Activated naive CD8-positive, alpha-beta T cell treated with anti-CD3 and anti-CD28 coated beads, Interleukin-2, amount 50 U/mL, for 24 hours (primary cell): ENCODE measurements around the gene PNPLA7.

Experiments used
- ATAC-seq: fragments of 150-1000 bp; cut with Tn5 transposase; one replicate; pipeline ENCODE4 v1.10.0; 2021
- DNase-seq: peaks from one replicate; pipeline ENCODE4 v3.0.0; 2021
- H3K27ac Mint-ChIP-seq: one replicate; pipeline ENCODE4 v1.8.0; 2021; ENCODE audit warnings: mild to moderate bottlenecking, mixed read lengths
- H3K27me3 Mint-ChIP-seq: one replicate; pipeline ENCODE4 v1.8.0; 2021; ENCODE audit warnings: mixed read lengths
- H3K36me3 Mint-ChIP-seq: one replicate; pipeline ENCODE4 v1.8.0; 2021; ENCODE audit warnings: low read depth, mixed read lengths
- H3K4me1 Mint-ChIP-seq: one replicate; pipeline ENCODE4 v1.8.0; 2021; ENCODE audit warnings: mixed read lengths
- H3K4me3 Mint-ChIP-seq: one replicate; pipeline ENCODE4 v1.8.0; 2021; ENCODE audit warnings: mild to moderate bottlenecking, moderate library complexity, mixed read lengths
- H3K9me3 Mint-ChIP-seq: one replicate; pipeline ENCODE4 v1.8.0; 2021; ENCODE audit warnings: mixed read lengths

PNPLA7 gene

DNA sequence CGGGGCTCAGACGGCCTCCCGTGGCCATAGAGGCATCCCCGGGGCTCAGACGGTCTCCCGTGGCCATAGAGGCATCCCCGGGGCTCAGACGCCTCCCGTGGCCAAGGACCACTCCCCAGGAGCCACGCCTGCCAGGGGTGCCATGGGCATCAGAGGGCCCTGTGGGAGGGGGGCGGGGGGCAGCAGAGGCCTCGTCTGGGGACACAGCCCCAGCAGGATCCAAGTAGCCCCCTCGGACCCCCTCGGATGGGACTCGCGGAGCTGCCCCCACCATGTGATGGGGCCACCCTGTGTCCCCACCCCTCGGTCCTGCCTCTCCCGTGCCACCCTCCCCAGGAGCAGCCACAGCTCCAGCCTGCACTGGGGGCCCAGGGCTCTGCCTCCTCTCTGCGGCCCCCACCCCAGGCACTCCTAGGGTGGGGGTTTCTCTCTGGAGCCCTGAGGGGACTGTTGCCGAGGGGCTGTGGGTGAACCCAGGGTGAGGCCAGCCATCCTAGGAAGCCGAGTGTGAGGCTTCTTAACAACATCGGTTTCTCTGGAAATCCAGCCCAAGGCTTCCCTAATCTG, 111.5 kb downstream of the PNPLA7 start:
- DNase-seq (no peak), ATAC-seq (no peak)
- Mint-ChIP-seq H3K9me3 (no peaks in the 10 kb centered on the region), H3K27ac (no peak overlapping the region), H3K4me3 (no peak overlapping the region), H3K4me1 (peaks cover 3% of the 10 kb centered on the region), H3K36me3 (no peaks in the 10 kb centered on the region), H3K27me3 (peaks cover 15% of the 10 kb centered on the region)

DNA sequence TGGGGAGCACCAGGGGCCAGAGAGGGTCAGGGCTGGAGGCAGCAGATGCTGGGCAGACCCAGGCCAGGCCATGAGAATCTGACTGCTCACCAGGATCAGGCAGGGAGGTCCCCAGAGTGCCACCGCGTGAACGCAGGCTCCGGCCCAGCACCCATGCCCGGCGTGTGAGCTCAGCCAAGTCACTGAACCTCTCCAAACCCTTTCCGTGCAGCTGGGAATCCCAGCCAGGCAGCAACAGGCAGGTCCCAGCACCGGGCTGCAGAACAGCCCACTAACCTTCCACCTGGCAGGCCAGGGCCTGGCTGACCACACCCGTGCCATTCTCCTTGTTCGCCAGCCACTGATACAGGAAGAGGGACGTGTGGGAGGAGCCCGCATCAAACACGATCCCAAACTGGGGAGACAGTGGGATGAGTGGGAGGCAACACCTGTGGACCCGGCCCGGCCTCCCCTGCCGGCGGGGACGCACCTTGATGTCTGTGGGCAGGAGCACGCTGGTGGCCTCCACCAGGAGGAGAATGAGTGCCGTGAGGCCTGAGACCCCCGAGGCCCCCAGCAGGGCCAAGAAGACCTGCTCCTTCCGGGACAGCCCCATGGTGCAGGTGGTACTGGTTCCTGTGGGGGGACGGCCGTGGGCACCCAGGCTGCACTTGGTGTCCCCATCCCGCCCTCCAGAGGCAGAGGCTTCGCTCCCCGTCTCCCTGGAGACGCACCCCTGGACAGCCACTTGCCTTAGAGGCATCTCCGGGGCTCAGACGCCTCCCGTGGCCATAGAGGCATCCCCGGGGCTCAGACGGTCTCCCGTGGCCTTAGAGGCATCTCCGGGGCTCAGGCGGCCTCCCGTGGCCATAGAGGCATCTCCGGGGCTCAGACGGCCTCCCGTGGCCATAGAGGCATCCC, 112.3 kb downstream of the PNPLA7 start:
- Mint-ChIP-seq H3K27ac (no peak overlapping the region), H3K4me3 (no peak overlapping the region), H3K27me3 (peaks cover 11% of the 10 kb centered on the region), H3K9me3 (no peaks in the 10 kb centered on the region), H3K4me1 (peaks cover 3% of the 10 kb centered on the region), H3K36me3 (no peaks in the 10 kb centered on the region)
- ATAC-seq (no peak), DNase-seq (no peak)

DNA sequence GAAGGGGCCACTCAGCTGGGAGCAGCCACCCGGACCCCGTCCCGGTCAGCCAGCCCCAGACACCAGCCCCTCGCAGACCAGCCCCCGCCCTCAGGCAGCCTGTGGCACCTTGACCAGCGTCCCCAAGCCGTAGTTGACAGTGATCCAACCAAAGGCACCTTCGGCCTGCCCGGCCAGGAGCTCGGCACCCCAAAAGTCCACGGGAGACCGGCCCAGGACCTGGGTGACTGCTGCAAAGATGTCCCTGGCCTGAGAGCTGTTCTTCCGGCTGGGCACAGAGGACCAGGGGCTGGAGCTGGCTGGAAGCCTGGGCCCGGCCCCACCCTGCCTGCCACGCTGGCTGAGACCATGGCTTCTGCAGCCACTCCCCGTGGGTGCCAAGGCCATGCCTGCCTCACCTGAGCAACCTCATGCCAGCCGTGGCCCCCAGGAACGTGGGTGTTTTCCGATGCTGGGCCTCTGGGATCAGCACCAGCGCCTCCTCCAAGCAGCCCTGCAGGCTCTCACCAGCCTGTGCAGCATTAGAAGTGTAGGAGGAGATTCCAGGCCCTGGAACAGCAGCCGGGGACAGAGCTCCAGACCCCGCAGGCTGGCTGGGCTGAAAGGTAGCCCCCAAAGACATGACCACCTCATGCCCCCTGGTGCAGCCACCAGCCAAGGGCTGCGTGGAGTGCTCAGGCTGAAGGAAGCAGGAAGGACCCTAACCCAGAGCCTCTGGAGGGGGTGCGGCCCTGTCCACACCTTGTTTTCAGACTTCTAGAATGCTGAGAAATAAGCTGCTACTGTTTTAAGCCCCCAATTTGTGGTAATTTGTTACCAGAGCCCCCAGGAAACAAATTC, 113.2 kb downstream of the PNPLA7 start:
- H3K27me3 Mint-ChIP-seq: peaks cover 2% of the 10 kb centered on the region
- H3K4me3 Mint-ChIP-seq: no peak overlapping the region
- peaks cover 2% of the 10 kb centered on the region for H3K4me1 Mint-ChIP-seq
- no peak overlapping the region for H3K27ac Mint-ChIP-seq
- H3K9me3 Mint-ChIP-seq: no peaks in the 10 kb centered on the region
- peak; percentile 18 for ATAC-seq
- no peaks in the 10 kb centered on the region for H3K36me3 Mint-ChIP-seq
- no peak for DNase-seq

DNA sequence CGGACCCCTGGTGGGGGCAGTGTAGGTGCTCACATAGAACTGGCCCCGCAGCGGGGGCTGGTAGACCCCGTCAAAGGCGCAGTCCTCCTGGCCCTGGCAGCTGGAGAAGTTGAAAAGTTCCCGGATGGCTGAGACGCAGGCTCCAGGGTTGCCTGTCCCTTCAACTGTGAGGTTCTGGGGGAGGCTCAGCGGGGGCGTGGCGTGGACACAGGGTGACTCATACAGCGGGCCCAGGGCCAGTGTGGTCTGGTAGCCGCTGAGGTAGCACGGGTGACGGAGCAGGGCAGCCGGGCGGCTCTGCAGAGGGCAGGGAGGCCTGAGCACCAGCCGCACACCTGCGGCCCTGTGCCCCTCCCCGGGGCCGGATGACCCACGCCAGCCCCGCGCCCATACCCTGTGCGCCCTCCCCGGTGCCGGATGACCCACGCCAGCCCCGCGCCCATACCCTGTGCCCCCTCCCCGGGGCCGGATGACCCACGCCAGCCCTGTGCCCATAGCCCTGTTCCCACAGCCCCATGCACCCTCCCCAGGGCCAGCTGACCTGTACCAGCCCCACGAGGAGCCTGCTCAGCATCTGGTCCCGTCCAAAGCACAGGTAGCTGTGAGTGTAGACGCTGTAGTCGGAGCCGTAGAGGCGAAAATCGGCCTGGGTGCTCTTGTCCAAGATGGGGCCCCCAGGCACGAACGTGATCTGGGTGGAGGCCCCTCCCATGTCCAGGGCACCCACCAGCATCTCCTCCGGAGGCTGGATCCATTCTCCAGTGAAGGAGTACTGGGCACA, 114.0 kb downstream of the PNPLA7 start:
- no peak for DNase-seq
- Mint-ChIP-seq H3K4me1 (no peaks in the 10 kb centered on the region), H3K36me3 (no peaks in the 10 kb centered on the region), H3K4me3 (no peak overlapping the region), H3K9me3 (no peaks in the 10 kb centered on the region), H3K27ac (no peak overlapping the region), H3K27me3 (no peaks in the 10 kb centered on the region)
- ATAC-seq: no peak

DNA sequence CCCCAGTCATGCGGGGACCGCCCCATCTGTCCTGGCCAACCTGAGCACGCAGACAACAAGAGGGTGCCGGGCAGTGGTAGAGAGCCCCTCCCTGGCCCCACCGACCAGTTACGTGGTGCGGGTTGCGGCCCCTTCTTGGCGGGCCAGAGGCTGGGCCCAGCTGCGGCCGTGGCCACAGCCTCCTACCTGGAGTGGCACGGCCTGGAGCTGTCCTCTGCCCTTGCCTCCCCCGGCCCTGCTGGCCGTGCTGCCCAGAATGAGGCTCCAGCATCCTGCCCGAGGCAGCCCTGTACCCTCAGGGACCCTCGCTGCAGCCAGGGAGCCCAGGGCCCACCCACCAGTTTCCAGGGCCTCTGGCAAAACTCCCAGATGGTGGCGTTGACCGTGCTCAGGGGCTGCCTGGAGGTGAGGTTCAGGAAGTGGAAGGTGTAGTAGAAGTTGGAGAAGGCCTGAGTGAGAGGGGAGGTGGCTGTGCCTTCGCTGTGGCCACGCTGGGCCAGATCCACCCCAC, 114.8 kb downstream of the PNPLA7 start:
- no peak overlapping the region for H3K4me3 Mint-ChIP-seq
- H3K4me1 Mint-ChIP-seq: no peaks in the 10 kb centered on the region
- H3K9me3 Mint-ChIP-seq: no peaks in the 10 kb centered on the region
- DNase-seq (no peak), ATAC-seq (no peak)
- no peak overlapping the region for H3K27ac Mint-ChIP-seq
- H3K36me3 Mint-ChIP-seq: no peaks in the 10 kb centered on the region
- no peaks in the 10 kb centered on the region for H3K27me3 Mint-ChIP-seq

DNA sequence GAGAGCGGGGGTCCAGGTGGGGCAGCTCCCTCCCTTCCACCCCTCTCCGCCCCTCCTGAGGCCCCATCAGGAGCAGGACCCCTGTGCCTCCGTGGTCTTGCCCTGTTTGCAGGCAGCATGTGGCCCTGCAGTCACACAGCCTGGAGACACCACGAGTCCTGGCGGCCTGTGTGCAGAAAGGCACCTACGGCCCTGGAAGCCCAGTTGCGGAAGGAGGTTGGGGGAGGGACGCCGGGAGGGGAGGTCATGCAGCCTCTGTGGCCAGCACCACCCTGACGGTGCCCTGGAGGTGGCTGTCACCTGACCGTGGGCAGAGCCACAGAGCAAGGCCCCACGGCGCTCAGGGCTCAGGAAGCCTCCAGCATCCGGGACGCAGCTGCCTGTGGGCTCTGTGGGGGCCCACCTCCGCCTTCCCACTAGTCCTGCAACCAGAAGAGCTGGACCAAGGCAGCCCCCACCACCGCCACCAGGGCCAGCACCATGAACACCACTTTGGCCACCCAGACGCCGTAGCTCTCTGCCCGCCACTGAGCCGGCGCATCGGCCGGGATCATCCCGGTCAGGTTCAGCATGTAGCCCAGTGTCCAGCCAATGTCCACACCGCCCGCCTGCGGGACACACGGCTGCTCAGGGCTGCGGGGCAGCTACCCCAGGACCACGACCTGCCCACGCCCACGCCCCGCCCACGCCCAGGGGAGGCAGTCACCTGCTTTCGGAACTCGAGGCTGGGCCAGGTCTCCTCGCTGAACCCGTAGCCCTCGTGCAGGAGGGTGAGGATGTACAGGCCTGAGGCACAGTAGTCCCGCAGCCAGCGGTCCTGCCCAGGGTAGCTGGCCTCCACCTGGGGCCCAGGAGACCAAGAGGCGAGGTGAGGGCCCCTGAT, 115.5 kb downstream of the PNPLA7 start:
- no peaks in the 10 kb centered on the region for H3K4me1 Mint-ChIP-seq
- H3K27me3 Mint-ChIP-seq: no peaks in the 10 kb centered on the region
- no peaks in the 10 kb centered on the region for H3K9me3 Mint-ChIP-seq
- H3K36me3 Mint-ChIP-seq: no peaks in the 10 kb centered on the region
- no peak overlapping the region for H3K4me3 Mint-ChIP-seq
- no peak for DNase-seq
- H3K27ac Mint-ChIP-seq: no peak overlapping the region
- no peak for ATAC-seq

DNA sequence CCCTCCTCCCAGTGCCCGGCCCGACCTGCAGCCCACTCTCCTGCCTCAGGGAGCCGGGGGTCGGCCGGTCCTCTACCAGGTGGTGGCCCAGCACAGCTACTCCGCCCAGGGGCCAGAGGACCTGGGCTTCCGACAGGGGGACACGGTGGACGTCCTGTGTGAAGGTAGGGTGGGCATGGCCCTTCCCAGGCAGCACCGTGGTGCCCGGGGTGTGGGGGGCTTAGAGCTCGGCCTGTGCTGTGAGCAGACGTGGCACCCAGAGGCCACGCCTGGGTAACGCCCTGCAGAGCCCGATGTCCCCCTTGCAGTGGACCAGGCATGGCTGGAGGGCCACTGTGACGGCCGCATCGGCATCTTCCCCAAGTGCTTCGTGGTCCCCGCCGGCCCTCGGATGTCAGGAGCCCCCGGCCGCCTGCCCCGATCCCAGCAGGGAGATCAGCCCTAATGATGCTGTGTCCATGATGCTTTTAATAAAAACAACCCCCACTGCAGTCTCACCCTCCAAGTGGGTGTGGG, 116.2 kb downstream of the PNPLA7 start:
- DNase-seq (no peak), ATAC-seq (no peak)
- H3K36me3 Mint-ChIP-seq: no peaks in the 10 kb centered on the region
- H3K27ac Mint-ChIP-seq: no peak overlapping the region
- no peaks in the 10 kb centered on the region for H3K27me3 Mint-ChIP-seq
- no peaks in the 10 kb centered on the region for H3K4me1 Mint-ChIP-seq
- no peaks in the 10 kb centered on the region for H3K9me3 Mint-ChIP-seq
- no peak overlapping the region for H3K4me3 Mint-ChIP-seq

DNA sequence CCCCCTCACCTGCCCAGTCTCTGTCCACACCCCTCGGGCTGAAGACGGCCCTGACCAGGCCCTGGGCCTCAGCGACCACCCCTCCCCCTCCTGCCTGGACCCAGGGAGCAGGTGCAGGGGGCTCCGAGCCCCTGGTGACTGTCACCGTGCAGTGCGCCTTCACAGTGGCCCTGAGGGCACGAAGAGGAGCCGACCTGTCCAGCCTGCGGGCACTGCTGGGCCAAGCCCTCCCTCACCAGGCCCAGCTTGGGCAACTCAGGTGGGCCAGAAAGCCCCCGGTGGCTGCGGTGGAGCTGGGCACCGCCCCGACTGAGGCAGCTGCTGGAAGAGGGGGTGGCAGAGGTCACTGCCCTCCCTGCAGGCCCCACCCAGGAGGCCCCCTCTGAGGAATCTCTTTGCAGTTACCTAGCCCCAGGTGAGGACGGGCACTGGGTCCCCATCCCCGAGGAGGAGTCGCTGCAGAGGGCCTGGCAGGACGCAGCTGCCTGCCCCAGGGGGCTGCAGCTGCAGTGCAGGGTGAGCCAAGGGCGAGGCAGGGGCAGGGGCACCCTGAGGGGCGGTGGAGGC, 116.8 kb downstream of the PNPLA7 start:
- no peaks in the 10 kb centered on the region for H3K36me3 Mint-ChIP-seq
- no peak for ATAC-seq

DNA sequence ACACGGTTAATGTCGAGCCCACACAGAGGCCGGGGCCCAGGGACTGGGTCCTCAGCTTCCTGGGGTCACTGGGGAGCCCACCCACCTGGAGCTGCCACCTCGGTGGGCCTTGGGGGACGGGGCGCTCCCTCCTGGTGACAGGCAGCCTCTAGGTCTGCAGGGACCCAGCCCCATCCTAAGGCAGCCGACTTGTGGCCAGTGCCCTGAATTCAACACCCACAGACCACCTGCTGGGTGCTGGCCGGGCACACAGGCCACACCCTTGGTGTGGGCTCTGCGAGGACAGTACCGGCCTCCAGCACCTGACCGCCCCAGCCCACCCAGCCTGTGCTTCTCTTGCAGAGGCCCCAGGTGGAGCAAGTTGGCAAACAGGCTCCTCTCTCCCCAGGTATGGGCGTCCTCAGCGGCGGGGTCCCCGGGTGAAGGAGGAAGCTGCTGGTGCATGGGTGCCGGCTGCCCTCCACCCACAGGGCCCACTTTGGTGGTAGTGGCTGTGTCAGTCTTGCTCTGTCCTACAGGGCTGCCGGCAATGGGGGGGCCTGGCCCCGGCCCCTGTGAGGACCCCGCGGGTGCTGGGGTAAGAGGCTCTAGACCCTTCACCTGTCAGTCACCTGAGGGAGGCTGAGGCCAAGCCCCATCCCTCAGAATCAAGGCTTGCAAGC, 117.4 kb downstream of the PNPLA7 start:
- Mint-ChIP-seq H3K36me3 (no peaks in the 10 kb centered on the region), H3K4me1 (no peaks in the 10 kb centered on the region), H3K27me3 (no peaks in the 10 kb centered on the region), H3K4me3 (no peak overlapping the region), H3K27ac (no peak overlapping the region), H3K9me3 (no peaks in the 10 kb centered on the region)
- DNase-seq: no peak
- ATAC-seq: no peak

More for the DNA sequence above, 116.8 kb downstream of the PNPLA7 start:
- H3K4me1 Mint-ChIP-seq: no peaks in the 10 kb centered on the region
- no peaks in the 10 kb centered on the region for H3K9me3 Mint-ChIP-seq
- no peak overlapping the region for H3K27ac Mint-ChIP-seq
- no peak for DNase-seq
- no peak overlapping the region for H3K4me3 Mint-ChIP-seq
- H3K27me3 Mint-ChIP-seq: no peaks in the 10 kb centered on the region

DNA sequence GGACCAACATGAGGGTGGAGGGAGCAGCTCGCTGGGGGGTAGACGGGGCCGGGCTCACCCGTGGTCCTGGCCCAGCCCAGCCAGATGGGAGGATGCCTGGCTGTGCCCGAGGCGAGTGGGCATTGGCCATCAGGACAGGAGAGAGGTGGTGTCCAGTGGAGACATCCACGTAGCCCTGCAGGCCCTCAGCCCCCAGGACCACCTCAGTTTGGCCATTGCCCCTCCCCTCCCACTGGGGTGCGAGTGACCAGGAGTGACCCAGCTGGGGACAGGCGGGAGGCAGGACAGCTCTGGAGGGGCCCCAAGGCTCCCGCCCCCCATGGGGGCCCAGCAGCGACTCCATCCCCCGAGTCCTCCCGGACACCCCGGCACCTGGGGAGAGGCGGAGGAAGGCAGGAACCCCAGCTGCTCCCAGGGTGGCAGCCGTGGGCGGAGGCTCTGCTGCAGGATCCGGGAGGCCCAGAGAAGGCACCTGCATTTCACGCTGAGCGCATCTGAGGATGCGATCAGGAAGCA, 118.7 kb downstream of the PNPLA7 start:
- H3K36me3 Mint-ChIP-seq: no peaks in the 10 kb centered on the region
- H3K4me3 Mint-ChIP-seq: no peak overlapping the region
- ATAC-seq: no peak
- no peak for DNase-seq
- no peak overlapping the region for H3K27ac Mint-ChIP-seq
- H3K9me3 Mint-ChIP-seq: no peaks in the 10 kb centered on the region
- H3K27me3 Mint-ChIP-seq: no peaks in the 10 kb centered on the region
- no peaks in the 10 kb centered on the region for H3K4me1 Mint-ChIP-seq

DNA sequence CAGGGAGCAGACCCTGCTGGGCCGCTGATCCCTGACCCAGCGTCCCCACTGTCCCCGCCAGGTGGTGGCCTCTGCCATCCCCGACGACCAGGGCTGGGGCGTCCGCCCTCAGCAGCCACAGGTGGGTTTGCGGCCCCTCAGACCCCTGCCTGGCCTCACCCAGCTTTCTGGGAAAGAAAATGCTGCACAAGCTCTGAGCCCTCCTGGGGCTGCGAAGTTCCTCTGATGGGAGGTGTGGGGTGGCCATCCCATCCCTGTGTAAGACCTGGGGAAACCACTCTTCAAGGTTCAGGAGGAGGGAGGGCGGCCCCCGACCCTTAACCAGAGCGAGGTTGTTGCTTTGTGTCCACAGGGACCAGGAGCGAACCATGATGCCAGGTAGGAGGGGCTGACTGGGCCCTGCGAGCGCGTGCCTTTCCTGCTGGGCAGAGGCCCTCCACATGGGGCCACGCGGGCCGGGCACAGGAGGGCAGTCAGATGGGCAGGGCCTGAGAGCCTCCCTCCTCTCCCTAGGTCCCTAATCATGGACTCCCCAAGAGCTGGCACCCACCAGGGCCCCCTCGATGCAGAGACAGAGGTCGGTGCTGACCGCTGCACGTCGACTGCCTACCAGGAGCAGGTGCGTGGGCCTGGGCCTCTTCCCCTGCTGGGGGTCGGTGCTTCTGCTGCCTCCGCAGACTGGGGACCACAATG, 119.3 kb downstream of the PNPLA7 start:
- Mint-ChIP-seq H3K27me3 (no peaks in the 10 kb centered on the region), H3K4me3 (no peak overlapping the region), H3K4me1 (no peaks in the 10 kb centered on the region), H3K36me3 (no peaks in the 10 kb centered on the region), H3K9me3 (no peaks in the 10 kb centered on the region), H3K27ac (no peak overlapping the region)
- ATAC-seq (no peak), DNase-seq (no peak)
